AG04449 (cell line): ENCODE results near the gene SIRT7.
A peak's percentile ranks its signal among the peaks of the same experiment; 100 is the strongest.

ENCODE experiments used
- CTCF ChIA-PET: fragments of 350-600 bp; formaldehyde crosslinking; extraction: SDS; loops from one replicate; lab custom pipeline; 2021; ENCODE audit warnings: antibody characterized with exemption; lab: Yijun Ruan, JAX
- POLR2A ChIA-PET: fragments of 400-600, 350-600 bp; formaldehyde crosslinking; extraction: SDS; loops from one replicate; lab custom pipeline; 2020; ENCODE audit warnings: antibody characterized with exemption, inconsistent platforms; lab: Yijun Ruan, JAX
- DNase-seq: peaks from one replicate; pipeline ENCODE4 v3.0.0-alpha.2; 2010; ENCODE audit warnings: low read depth, low spot score
- H3K4me3 ChIP-seq: 2 replicates; pipeline ENCODE4 v1.5.1; 2011; ENCODE audit warnings: low read depth, mild to moderate bottlenecking, control low read depth, low read length
- TF ChIP-seq, protein P1 (sequence below): IDR thresholded peaks from one replicate; pipeline ENCODE4 v1.5.1; 2011; ENCODE audit warnings: mild to moderate bottlenecking, moderate library complexity, low read length, control low read depth, inconsistent platforms; ENCODE audit not compliant: insufficient read depth; ENCODE audit errors: missing control alignments

The SIRT7 gene

DNA sequence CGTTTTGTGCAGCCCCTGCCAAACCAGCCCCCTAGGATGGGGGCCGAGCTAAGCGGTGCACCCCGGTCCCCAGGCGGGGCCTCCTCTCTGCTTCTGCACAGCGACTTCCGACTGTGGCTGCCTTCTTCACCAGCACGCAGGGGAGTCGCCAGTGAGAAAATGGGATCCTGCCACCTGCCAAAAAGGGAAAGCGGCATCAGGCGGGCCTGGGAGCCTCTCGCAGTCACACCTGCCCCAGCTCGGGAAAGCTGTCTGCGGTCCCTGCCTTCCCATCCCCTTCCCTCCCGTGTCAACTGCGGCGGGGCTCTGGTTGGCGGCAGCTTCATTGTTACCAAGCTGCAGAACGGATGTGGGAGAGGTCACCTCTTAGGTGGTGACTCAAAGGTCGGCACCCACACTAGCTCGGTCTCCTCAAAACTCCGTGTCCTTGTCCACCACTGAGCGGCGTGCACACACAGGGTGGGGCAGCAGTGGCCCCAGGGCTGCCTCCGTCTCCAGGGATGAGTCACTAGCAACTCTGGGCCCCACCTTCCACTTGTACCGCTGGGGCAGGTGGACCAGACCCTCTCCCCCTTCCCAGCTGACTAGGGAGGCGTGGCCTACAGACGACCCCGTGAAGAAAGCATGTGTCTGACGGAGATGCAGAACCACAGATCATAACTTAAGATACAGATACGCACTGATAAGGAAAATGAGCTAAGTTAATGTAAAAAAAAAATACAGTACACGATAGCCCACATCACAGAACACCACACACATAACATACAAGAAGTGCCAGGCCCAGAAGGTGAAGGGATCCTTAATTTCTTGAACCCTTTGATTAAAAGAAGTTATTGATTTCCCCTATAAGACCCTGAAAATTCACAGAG, 5.3 kb downstream of the SIRT7 start:
- no peak for DNase-seq
- CTCF ChIA-PET: no interaction called here
- TF ChIP-seq, protein P1, sequence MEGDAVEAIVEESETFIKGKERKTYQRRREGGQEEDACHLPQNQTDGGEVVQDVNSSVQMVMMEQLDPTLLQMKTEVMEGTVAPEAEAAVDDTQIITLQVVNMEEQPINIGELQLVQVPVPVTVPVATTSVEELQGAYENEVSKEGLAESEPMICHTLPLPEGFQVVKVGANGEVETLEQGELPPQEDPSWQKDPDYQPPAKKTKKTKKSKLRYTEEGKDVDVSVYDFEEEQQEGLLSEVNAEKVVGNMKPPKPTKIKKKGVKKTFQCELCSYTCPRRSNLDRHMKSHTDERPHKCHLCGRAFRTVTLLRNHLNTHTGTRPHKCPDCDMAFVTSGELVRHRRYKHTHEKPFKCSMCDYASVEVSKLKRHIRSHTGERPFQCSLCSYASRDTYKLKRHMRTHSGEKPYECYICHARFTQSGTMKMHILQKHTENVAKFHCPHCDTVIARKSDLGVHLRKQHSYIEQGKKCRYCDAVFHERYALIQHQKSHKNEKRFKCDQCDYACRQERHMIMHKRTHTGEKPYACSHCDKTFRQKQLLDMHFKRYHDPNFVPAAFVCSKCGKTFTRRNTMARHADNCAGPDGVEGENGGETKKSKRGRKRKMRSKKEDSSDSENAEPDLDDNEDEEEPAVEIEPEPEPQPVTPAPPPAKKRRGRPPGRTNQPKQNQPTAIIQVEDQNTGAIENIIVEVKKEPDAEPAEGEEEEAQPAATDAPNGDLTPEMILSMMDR: no peak
- no peak overlapping the region for H3K4me3 ChIP-seq
- POLR2A ChIA-PET: no interaction called here

DNA sequence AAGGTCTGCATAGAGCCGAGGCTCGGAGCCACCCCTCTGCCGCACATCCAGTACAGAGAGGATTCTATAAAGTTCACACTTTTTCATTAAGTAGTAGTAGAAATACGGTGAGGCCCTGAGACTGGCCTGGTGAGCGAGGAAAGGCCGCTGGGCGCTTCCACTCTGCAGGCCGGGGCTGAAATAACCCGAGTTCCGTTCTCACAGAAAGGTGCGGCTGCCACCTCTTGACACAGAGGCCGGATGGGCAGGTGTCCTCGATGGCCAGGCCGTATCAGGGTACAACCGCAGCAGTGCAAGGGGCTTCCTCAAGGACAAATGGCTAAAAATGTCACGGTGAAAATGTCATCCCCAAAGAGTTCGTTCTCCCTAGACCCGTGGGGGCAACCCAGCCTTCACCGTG, 6.0 kb downstream of the SIRT7 start:
- ChIA-PET POLR2A (no interaction called here), CTCF (no interaction called here)
- H3K4me3 ChIP-seq: no peak overlapping the region
- no peak for DNase-seq
- TF ChIP-seq, protein P1: no peak

DNA sequence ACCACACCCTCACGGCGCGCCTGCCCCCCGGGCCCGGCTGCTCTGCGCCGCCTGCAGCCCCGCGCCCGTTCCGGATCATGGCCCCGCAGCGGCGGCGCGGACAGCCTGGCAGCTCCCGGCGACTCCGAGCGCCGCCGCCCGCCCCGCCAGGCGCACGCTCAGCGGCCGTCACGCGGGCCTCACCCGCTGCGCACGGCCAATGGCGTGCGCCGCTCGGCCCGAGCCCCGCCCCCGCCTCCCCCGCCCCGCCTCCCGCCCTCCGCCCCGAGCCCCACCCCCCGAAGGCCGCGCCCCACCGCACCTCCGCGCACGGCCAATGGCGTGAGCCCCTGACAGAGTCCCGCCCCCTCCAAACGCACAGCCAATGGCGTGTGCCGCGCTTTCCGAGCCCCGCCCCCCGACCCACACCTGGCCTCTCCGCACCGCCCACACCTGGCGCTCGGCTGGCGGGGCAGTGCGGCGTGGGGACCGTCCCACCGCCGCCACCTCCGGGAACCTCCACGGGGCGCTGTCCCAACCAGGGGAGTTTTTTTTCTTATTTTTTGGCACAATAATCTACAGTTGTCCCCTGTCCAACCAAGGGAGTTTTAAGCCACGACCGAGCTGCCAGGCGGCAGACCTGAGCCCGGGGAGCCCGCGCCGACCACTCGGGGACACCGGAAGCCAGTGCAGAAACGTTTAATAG, 6.6 kb downstream of the SIRT7 start, which contains the start of gene PCYT2:
Gene PCYT2 (minus strand): TSS at position 123 of the 685 bp plus-strand sequence. CDS start 44 bp downstream, at position 79.
- CTCF ChIA-PET: interaction anchor here (1.0 to 1.4 kb wide), 2 partner anchors 13 to 42 kb away, joined by 4 to 6 read pairs; no protein-coding TSS in a partner anchor
- TF ChIP-seq, protein P1: no peak
- POLR2A ChIA-PET: interaction anchor here (1.4 kb wide), 1 partner anchor 15 kb away, joined by 4 read pairs; no protein-coding TSS in a partner anchor
- H3K4me3 ChIP-seq: peak within 1 kb of the TSS; percentile 74
- DNase-seq: no peak

DNA sequence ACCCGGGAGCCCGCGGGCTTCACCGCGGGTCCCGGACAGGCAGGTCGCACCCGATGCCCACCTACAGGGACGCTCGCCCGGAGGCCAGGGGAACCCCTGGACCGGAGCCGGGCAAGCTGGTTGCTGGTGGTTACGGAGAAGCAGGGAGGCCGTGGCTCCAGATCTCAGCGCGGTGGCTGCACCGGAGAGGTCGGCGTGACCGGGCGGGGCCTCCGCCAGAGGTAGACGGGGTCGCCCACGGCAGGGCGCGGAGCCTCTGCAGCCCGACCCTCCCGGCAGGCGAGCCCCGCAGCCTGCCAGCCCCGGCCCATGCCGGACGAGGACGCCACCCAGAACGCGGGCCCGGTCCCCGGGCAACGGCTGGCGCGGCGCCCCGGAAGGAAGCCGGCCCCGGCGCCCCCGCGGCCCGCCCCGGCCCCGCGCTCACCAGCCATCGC, 7.1 kb downstream of the SIRT7 start:
- ChIA-PET CTCF (interaction anchor here (1.0 to 1.4 kb wide), 2 partner anchors 13 to 41 kb away, joined by 4 to 6 read pairs; no protein-coding TSS in a partner anchor), POLR2A (interaction anchor here (1.4 kb wide), 1 partner anchor 15 kb away, joined by 4 read pairs; no protein-coding TSS in a partner anchor)

DNA sequence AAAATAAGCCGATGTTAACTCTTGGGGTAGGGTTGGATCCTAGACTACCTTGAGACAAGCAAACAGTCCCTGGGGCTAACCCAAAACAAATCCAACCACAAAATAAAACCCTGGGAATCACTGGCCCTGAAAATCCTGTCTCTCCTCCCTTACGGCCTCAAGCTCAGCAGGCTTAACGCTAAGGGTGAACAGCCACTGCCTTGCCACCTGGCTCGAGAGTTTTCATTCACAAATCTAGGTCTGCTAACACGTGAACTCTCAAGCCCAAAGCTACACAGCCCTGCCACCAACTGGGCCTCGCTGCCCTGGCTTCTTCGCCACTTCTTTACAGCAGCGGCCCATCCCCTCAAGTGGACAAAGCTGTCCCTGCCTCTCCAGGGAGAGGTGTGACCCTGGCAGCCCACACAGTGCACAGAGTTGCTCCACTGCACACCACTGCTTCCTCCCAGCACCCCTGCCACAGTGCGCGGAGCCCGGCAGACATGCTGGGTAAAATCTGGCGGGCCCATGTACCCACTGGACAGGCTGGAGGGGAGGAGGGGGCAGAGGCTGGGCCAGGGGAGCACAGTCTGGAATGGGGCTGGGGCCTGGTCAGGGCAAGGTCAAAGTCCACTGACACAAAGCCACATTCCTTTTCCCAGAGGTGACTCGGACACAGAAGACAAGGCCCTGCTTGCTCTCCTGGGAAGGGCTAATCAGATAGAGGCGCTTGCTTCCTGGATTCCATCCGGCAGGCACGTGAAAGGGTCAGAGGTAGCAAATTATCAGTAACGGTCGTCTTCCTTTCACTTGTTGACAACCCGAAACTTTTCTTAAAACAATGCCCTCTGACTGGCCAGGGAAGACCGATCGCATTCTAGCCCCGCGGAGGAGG, 7.8 kb downstream of the SIRT7 start:
- H3K4me3 ChIP-seq: peak overlapping the region; percentile 74
- no peak for DNase-seq
- POLR2A ChIA-PET: interaction anchor here (1.4 kb wide), 1 partner anchor 16 kb away, joined by 4 read pairs; no protein-coding TSS in a partner anchor
- CTCF ChIA-PET: interaction anchor here (1.1 to 1.4 kb wide), 2 partner anchors 19 to 41 kb away, joined by 5 to 6 read pairs; no protein-coding TSS in a partner anchor
- TF ChIP-seq, protein P1: no peak

More for the DNA sequence above, 7.1 kb downstream of the SIRT7 start:
- TF ChIP-seq, protein P1: no peak
- no peak for DNase-seq
- H3K4me3 ChIP-seq: peak overlapping the region; percentile 74
